Measurements from ENCODE around the gene AKAP13.
"Not testable (repeated sequence)": the region's sequence is repeated elsewhere in the genome, so short reads cannot be mapped to it uniquely, and the experiment has no call there.

Gene AKAP13

GRCh38 chr15:85451099-85451700, 70.8 kb downstream of the AKAP13 start:
- no peak for DNase-seq

GRCh38 chr15:85452436-85452835, 72.0 kb downstream of the AKAP13 start:
- DNase-seq: no peak

DNA sequence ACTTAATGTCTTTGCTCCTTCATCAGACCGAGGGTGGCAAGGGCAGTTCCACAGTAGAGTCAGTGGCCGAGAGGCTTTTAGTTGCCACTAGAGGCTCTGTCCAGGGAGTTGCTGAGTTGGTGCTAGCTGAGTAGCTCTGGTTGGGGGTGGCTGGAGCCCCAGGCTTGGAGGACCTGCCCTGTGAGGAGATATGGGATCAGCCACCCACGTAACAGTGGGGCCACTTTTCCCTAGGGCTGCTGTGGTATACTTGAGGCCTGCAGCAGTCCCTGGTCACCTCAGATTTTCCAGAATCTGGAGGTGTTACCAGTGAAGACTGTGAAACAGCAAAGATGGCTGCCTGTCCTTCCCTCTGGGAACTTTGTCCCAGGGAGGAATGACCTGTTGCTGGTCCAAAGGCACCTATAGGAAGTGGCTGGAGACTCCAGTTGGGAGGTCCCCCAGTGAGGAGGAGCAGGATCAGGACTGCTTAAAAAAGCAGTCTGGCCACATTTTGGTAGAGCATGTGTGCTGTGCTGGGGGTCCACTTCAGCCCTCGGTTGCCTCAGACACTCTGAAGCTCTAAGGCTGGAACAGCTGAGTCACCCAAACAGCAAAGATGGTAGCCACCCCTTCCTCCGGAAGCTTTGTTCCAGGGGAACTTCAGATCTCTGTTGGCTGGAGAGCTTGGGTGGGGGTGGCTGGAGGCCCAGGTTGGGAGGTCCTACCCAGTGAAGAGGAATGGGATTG, 72.9 kb downstream of the AKAP13 start:
- no peak for DNase-seq

DNA sequence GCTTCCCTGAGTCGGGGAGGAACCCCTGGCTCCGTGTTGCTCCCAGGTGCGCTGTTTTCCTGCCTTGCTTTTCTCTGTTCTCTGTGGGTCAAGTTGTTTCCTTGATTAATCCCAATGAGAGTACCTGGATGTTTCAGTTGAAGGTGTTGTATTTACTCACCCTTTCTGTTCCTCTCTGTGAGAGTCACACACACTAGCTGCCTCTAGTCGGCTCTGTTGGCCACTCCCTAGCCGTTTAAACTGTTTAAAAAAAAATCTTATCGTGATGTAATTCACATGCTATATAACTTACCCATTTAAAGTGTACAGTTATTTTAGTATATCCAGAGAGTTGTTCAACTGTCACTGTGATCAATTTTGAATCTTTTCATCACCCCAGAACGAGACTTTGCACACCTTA, 74.0 kb downstream of the AKAP13 start:
- no peak for DNase-seq

- DNase-seq: no peak
These were observed 75.5 kb downstream of the AKAP13 start for GRCh38 chr15:85455891-85456290.

DNA sequence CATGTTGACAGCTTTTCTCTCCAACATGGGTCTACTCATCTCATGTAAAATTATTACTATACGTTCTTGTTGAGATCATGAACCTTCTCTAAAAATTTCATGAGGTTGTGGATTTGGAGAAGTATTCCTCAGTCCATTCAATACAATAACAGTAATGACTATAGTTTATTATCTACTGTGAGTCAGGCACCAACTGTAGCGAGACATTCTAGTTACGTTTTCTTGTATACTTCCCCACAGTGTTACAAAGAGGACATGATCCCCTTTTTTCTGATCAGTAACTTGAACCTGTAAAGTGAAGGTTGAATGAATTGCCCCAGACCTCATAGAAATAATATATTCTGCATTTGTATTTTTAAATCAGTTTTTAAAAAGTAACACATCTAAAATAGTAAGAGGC, 76.4 kb downstream of the AKAP13 start:
- DNase-seq: no peak

DNA sequence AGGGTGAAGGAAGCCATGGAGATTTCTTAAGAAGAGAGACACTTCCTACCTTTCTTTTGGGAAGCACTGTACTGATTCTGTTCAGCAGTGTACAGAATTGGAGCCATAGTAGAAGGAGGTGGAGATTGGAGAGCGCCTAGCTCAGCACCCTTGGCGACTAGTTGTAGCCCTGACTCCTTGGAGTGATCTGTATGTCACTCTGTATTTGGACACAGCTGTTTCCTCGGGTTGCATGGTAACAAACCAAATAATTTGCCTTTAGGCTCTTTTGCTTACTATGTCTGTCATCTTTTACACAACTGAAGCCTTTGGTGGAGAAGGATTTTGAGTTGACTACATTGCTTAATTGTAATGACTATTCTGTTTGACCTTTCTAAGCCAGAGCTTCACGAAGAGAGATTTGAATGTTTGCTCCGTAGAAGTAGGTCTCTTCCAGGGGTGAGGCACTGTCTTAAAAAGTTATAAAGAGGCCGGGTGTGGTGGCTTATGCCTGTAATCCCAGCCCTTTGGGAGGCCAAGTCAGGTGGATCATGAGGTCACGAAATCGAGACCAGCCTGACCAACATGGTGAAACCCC, 77.1 kb downstream of the AKAP13 start:
- DNase-seq: no peak

DNA sequence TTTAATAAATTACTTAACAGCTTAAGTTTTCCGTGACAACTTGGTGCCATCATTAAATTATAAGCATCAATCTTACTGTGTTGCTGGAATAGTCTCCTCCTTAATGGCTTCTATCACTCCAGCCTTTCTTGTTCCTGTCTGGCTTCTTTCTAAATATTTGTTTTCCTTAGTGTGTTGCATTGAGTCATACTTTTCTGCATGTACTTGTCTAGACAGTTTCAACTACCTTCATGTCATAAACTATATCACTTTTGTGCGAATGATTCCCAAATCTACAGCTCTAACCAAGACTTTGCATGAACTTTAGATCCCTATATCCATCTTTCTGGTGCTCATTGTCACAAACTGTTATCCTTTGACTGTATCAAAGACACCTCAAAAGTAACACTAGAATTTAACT, 78.4 kb downstream of the AKAP13 start:
- DNase-seq: no peak

DNA sequence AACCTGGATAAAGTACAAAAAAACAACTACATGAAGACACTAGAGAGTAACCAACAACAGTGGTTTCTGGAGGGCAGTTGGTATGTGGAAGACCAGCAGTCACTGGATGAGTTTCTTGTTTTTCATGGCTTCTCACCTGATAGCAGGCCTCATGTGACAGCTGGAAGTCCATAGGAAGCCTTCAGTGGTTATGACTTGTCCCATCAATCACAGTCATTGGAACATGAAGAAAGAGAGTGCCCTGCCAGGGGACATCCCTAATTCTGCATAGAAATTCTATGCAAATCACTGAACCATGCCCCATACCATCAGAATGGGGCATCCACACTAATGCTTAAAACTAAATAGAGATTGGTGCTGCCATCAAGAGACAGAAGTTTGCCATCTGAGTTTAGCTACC, 81.6 kb downstream of the AKAP13 start:
- DNase-seq: no peak

- no peak for DNase-seq
These were observed 83.0 kb downstream of the AKAP13 start for GRCh38 chr15:85463276-85463892.

DNA sequence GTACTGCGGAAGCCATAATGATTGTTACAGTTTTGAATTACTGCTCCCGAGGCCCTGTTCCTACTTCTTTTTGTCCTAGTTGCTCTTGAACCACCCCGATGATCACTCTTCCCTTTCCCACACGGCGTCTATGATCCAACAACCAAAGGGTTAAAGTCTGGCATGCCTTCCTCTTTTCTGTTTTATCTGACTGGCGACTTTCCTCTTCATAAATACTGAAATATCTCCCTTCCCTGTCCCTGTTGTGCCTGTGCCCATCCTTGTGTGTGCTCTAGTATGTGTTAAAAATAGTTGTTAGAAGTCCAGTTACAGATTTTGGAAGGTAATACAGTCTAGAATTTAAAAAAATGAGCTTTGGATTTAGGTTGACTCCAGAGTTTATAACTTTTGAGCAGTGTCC, 83.6 kb downstream of the AKAP13 start:
- no peak for DNase-seq

DNA sequence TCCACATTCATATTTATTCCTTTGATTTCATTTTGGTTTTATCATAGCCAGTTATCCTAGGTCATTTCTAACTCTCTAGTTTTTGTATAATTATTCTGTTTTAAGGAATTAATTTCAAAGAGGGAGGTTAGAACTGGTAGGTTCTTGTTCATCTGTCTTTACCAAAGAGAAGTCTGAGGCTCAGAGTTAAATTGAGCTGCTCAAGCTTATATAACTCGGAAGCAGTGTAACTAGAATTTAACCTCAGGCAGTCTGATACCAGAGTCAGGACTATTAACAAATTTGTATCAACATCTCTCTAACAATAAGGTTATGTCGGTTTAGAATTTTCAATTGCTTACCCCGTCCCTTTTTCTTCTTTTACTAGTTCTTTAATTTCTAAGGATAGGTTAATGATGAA, 84.1 kb downstream of the AKAP13 start:
- DNase-seq: no peak

DNA sequence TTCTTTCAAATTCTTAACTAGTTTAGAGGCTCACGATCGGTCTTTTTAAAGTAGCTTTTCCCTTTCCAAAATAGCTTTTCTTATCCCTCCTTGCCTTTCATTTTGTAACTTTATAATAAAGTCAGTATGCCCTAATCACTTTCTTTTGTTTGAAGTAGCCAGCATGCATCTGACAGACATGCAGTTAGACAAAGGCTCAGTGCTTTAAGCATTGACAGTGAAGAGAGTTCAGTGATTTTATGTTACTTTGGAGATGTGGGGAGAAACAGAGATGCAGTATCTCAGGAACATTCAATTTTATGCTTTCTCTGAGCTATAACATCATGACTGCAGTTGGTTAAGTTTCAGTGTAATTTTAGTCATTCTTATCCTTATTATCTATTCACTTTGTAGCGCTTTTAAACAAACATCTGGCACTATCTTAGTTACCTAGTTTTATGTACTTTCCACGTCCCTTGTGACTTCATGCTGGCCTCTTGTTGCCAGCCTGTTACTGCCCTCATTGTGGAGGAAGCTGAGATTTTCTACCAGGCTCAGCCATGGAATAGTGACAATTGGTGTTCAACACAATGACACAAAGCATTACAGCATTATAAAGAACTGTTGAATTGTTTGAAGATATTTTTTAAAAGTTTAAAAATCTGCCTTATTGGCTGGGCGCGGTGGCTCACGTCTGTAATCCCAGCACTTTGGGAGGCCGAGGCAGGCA, 90.3 kb downstream of the AKAP13 start:
- no peak for DNase-seq

DNA sequence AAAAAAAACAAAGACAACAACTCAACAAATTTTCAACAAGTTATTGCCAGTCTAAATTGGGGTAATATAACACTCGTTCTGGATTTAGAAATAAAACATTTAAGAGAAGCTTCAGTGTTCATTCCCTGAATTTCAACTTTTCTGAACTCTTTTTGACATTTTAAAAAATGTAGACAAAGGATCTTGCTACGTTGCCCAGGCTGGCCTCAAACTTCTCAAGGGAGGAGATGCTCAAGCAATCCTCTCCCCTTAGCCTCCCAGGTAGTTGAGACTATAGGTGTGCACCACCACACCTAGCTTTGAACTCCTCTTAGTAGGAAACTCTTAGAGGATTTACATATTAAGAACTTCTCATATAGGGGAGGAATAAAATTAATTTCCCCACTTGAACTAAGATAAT, 91.9 kb downstream of the AKAP13 start:
- DNase-seq: no peak

DNA sequence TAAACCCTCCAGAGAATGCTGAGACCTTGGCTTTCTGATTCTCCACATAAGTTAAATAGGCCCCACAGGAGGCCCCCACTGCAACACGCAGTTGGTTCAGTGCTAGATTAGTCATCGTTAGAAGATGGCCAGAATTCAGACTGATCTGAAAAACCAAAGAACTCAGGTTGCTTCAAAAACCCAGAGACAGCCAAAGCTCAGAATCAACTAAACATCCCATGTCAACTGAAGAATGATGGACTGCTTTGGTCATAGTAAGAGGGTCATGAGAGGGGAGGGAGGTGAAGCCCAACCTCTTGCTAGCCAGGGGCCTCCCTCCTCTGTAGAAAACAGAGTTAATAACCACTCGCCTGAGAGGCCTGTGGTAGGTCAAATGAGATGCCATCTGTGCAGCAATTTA, 93.1 kb downstream of the AKAP13 start:
- no peak for DNase-seq

- no peak for DNase-seq
These were observed 94.4 kb downstream of the AKAP13 start for GRCh38 chr15:85474700-85475316.

DNA sequence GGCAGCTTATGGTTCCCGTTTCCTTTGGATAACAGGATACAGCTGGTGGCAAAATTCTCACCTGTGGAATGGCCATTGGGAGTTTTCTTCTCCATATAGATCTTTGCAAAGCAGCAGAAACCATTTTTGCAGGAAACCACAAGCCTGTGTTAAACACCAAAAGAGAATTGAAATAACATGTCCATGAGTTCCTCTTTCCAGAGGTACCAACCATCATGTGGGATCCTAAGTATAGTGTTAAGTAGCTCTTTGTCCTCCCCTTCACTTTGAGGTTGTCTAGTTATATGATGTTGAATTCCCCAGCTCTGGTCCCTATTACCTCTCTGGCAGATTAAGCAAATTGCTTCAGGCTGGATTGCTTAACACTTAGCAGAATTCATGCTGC, 94.9 kb downstream of the AKAP13 start:
- no peak for DNase-seq

DNA sequence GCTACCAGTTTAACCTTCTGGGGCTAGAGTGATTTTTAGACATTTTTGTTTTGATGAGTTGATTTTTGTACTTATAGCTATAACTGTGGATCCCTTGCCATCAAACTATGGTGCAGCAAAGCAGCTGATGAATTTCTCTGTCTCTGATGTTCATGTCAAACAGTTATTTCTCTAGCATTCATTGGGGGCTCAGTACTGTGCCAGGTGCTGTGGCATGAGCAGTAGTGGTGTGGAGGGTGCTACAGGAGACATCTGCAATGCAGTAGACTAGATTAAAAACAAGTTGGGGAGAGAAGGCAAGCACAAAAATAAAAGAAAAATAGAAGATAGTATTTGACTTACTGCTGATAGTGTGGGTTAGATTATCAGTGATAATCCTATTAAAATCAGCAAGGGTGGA, 95.3 kb downstream of the AKAP13 start:
- DNase-seq: no peak

DNA sequence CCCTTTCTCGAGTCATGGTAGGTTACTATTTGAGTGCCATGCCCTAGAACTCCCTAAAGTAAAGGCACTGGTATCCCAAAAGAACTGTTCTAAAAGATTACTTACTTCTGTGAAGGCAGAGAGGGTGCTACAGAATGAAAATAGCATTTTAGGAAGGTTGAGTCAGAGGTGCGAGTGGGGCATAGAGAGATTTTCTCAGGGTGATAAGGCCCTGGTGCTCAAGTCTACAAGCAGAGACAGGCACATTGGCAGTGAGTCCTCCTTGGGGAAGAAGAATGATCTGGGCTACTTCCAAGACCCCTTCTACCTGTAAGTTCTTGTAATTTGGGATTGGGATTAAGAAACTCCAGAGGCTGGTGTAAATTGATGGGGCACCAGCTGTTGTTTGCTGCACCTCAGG, 96.7 kb downstream of the AKAP13 start:
- DNase-seq: no peak

DNA sequence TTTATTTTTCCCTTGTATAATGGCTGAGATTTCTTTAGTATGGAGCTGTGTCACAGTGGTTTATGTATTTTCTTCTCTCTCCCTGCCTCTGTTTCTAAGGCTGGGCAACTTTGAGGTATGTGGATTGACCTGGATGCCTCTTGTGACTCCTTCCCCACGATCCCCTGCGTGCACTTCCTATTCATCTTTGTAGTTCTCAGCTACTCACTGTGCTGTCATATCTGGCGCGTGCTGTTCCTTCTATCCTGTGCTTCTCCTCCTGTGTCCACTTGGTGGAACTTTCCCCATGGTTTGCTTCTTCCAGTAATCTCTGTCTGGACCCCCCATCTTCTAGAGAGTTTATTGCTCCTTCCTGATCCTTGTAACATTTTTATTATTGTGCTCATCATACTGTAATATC, 97.3 kb downstream of the AKAP13 start:
- DNase-seq: no peak

- DNase-seq: no peak
These were observed 98.8 kb downstream of the AKAP13 start for GRCh38 chr15:85479071-85479647.

GRCh38 chr15:85480923-85481322, 100.5 kb downstream of the AKAP13 start:
- DNase-seq: no peak

GRCh38 chr15:85481543-85481942, 101.1 kb downstream of the AKAP13 start:
- not testable (repeated sequence) for DNase-seq
